Upper lobe of left lung (tissue), 4 donors: Measurements from ENCODE around the gene GNRH2.
"Not testable (repeated sequence)": the region's sequence is repeated elsewhere in the genome, so short reads cannot be mapped to it uniquely, and the experiment has no call there.

ENCODE experiments used
- CTCF ChIP-seq, 6 experiments: fragments of 450-650 bp in 4 of 6; fragments of 200-600 bp in 2 of 6; sonication (generic) in 2 of 6; IDR thresholded peaks; one replicate each; pipeline ENCODE4 v1.5.1; 2016 to 2019; ENCODE audit warnings: antibody characterized with exemption in 6 of 6
- EP300 ChIP-seq, 4 donors: sonication (generic); formaldehyde crosslinking; IDR thresholded peaks; one replicate each; pipeline ENCODE4 v1.5.1; 2017; ENCODE audit warnings: antibody characterized with exemption in 4 of 4, control low read depth in 2 of 4
- POLR2A ChIP-seq, 4 donors: fragments of 450-650 bp; IDR thresholded peaks; one replicate each; pipeline ENCODE4 v1.5.1; 2016 to 2017; ENCODE audit warnings: antibody characterized with exemption in 4 of 4, mild to moderate bottlenecking in 2 of 4
- POLR2AphosphoS5 ChIP-seq, 2 donors: sonication (generic); formaldehyde crosslinking; IDR thresholded peaks; one replicate each; pipeline ENCODE4 v1.5.1; 2017; ENCODE audit warnings: antibody characterized with exemption in 2 of 2

- not testable (repeated sequence) for TF ChIP-seq POLR2AphosphoS5, CTCF, EP300, POLR2A (IDR thresholded peaks at IDR 0.05)
Measured at GRCh38 chr20:3064119-3064518, 20.7 kb downstream of the GNRH2 start.
